IPS-NIHi7 (cell line): ENCODE data around the gene SNX32.

ENCODE experiments used
- DNase-seq: peaks from one replicate; pipeline ENCODE4 v3.0.0; 2012; ENCODE audit warnings: mixed read lengths; ENCODE audit errors: extremely low spot score

The SNX32 gene

GRCh38 chr11:65796726-65797601, 36.8 kb upstream of the SNX32 start:
- DNase-seq = peak; percentile 57

GRCh38 chr11:65797711-65798110, 36.1 kb upstream of the SNX32 start:
- DNase-seq = no peak

DNA sequence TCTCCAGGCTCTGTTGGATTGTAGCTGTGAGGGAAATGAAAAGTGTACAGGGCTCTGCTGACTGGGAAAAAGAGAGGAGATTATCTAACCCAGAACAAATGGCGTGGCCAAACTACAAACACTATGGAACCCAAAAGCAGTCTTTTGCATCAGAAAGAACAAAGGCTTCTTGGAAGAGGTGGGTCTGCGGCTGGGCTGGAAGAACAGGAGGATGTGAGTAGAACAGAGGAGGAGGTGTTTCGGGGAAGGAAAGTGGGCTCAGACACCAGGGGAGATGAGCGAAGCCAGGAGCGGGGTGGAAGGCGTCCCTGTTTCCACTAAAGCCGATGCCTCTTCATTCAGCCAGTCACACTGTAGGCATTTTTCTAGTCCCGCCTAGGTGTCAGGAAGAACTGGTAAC, 34.9 kb upstream of the SNX32 start:
- DNase-seq = no peak

GRCh38 chr11:65801153-65801987, 32.4 kb upstream of the SNX32 start:
- no peak for DNase-seq

- DNase-seq = no peak
These were observed 30.9 kb upstream of the SNX32 start for GRCh38 chr11:65802841-65803240.

- no peak for DNase-seq
These were observed 29.8 kb upstream of the SNX32 start for GRCh38 chr11:65803797-65804492.

- no peak for DNase-seq
These were observed 26.8 kb upstream of the SNX32 start for GRCh38 chr11:65806979-65807378.

- DNase-seq = no peak
These were observed 24.9 kb upstream of the SNX32 start for GRCh38 chr11:65808744-65809341.

DNA sequence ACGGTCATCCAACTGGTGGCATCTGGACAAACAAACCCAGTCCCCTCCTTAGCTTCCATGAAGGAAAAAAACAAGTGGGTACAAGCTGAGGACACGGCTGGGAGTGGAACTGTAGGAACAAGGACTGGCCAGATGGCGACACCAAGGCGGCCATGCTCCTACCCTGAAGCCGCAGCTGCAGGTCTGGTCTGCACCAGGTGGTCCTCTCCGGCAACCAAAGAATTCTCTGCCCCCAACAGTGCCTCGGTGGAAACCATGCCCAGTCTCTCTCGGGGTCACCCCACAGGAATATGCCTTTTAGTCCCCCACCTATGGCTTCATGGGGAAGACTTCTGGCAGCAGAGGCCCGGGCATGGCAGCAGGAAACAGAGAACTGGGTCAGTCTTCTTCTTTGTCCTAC, 24.3 kb upstream of the SNX32 start:
- DNase-seq = no peak

- no peak for DNase-seq
These were observed 23.5 kb upstream of the SNX32 start for GRCh38 chr11:65810046-65810868.

- no peak for DNase-seq
These were observed 21.8 kb upstream of the SNX32 start for GRCh38 chr11:65811764-65812475.

DNA sequence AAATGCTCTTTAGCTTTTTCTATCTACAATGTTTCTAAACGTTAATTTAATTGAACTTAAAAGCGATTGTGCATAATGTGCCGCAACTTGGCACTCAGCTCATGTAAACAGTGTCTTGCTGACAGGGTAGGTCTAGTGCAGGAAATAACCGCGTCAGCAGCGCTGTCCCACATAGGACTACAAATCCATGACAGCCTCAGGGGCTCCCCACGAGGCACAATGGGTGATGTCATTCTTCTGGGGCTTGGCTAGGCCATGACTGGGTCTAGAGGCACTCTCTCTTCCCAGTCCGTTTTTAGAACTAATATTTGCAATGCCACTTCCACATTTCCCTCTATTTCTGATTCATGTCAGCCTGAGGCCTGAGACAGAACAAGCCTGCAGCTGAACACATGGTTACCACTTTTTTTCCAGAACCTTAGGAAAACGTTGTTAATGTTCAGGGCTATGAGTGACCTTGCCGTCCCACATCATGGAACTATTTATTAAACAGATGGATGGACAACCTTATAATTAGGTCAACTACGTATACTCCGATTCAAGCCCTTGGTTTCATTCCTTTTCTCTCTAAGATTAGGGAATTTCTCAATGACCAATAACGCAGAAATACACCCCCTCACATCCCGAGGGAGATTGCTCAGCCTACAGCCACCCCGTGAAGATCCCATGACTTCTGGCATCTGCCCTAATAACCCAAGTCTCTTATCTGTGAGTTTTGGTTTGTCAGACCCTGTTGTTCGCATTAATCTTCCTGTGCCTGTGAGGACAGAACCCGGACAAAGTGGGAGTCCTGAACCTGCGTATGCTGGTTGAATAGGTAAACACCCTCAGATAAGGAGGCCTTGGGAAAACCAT, 19.4 kb upstream of the SNX32 start:
- DNase-seq = no peak

DNA sequence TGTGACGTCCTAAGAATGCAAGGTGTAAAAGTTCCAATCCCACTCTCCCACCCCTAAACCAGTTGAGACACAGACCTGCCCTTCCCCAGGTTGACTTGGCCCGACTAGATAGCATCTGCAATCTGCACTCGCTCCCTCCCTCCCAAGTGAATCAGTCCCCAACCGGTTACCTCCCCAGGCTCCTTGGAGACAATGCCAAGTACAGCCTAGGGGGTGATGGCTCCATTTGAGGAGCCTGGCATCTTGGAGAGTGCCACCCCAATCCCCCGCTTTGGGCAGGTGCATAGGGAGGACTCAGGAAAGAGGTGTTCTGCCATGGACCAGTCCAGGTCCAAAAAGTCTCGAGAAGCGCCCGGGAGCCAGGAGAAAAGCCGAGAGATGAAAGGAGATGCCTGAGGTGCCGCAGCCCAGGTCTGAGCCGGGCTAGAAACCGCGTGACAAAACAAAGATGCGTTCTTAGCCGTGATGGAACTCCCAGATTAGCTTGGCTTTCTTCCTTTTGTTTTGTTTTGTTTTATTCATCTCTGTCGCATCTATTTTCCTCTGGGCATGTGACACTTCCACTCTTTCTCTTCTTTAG, 18.7 kb upstream of the SNX32 start:
- DNase-seq = no peak

- no peak for DNase-seq
These were observed 17.1 kb upstream of the SNX32 start for GRCh38 chr11:65816696-65817095.

- DNase-seq = no peak
These were observed 16.4 kb upstream of the SNX32 start for GRCh38 chr11:65817312-65817834.

DNA sequence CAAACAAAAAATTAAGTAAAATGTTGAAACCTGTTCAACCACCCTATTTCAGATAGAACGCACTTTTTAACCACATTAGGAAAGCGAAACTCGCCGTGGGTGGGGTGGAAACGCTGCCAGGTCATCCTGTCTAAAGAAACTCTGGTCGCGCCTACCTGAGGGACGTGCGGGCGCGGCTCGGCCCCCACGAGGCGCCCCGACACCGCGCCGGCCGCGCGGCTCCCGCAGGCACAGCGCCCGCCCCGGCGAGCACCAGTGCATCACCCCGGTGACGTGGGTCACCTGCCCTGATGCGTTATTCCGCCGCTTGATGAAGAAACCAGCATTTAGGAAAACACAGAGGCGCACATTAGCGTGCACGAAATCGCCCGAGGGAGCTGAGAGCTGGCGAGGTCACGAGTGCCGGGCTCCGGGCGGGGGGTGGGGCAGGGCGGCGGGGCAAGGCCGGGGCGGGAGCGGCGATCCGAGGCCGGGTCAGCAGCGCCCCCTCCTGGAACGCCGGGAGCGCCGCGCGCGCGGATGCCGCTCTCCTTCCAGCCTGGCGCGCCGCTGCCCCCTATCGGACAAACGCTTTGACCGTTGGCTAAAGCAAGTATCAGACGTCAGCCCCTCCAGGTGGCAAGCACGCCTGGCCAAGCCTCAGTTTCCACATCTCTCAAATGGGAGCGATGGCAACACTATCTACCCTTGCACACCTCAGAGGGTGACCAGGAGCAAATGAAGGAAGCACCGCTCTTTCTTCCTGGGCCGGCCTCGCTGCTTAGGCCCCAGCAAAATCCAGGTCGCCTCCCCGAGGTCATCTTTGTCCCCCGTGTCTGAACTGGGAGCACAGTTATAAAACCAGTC, 15.7 kb upstream of the SNX32 start:
- peak; percentile 96 for DNase-seq

GRCh38 chr11:65821107-65821506, 12.7 kb upstream of the SNX32 start:
- no peak for DNase-seq
